HepG2 (cell line): Measurements from ENCODE around the gene ADGRV1. TPM values are rescaled to one million over a fixed set of nuclear protein-coding genes. Genes with fewer than 3 reads are reported as not detected.

ENCODE experiments used
- EP300 ChIP-seq, 3 experiments: sonication (generic) in 1 of 3; formaldehyde crosslinking in 1 of 3; IDR thresholded peaks; 2 replicates each; pipeline versions ENCODE4 v1.5.1 to v1.6.1; 2011 to 2020; ENCODE audit warnings: low read depth in 2 of 3, low read length in 2 of 3, borderline replicate concordance in 1 of 3, improper control_type of control experiment in 1 of 3, mild to moderate bottlenecking in 1 of 3, missing genetic modification reagents in 1 of 3, moderate library complexity in 1 of 3
- FOXA1 ChIP-seq, 2 experiments: fragments of 450-650 bp in 1 of 2; sonication (generic) in 1 of 2; formaldehyde crosslinking in 1 of 2; IDR thresholded peaks; 2 replicates each; pipeline versions ENCODE4 v1.4.0 to v1.6.1; 2016 to 2020; ENCODE audit warnings: missing genetic modification reagents in 1 of 2
- GATAD2A ChIP-seq: IDR thresholded peaks from 2 replicates; pipeline ENCODE4 v1.6.1; 2016
- HOXA3 ChIP-seq: sonication (generic); formaldehyde crosslinking; IDR thresholded peaks from 2 replicates; pipeline ENCODE4 v1.5.0; 2020; ENCODE audit warnings: missing genetic modification reagents
- ISX ChIP-seq: sonication (generic); formaldehyde crosslinking; conservative IDR thresholded peaks from 2 replicates; pipeline ENCODE4 v1.5.0; 2020; ENCODE audit warnings: missing genetic modification reagents
- JDP2 ChIP-seq: sonication (generic); formaldehyde crosslinking; IDR thresholded peaks from 2 replicates; pipeline ENCODE4 v1.8.1; 2022; ENCODE audit warnings: missing genetic modification reagents, borderline replicate concordance
- MED1 ChIP-seq: sonication (generic); formaldehyde crosslinking; IDR thresholded peaks from 2 replicates; pipeline ENCODE4 v1.4.0; 2020; ENCODE audit warnings: missing genetic modification reagents
- NFYB ChIP-seq: sonication (generic); formaldehyde crosslinking; IDR thresholded peaks from 2 replicates; pipeline ENCODE4 v1.4.0; 2020; ENCODE audit warnings: missing genetic modification reagents
- ONECUT2 ChIP-seq: sonication (generic); formaldehyde crosslinking; IDR thresholded peaks from 2 replicates; pipeline ENCODE4 v1.4.0; 2020; ENCODE audit warnings: missing genetic modification reagents
- SOX5 ChIP-seq: IDR thresholded peaks from 2 replicates; pipeline ENCODE4 v1.6.1; 2016; ENCODE audit warnings: borderline replicate concordance
- THAP11 ChIP-seq: IDR thresholded peaks from 2 replicates; pipeline ENCODE4 v1.6.1; 2016; ENCODE audit warnings: missing biosample characterization, missing genetic modification reagents
- YY1 ChIP-seq: IDR thresholded peaks from 2 replicates; pipeline ENCODE4 v1.6.1; 2011; ENCODE audit warnings: low read length, low read depth, moderate library complexity, mild to moderate bottlenecking; ENCODE audit not compliant: insufficient read depth, insufficient replicate concordance
- ZNF335 ChIP-seq: sonication (generic); formaldehyde crosslinking; IDR thresholded peaks from 2 replicates; pipeline ENCODE4 v1.4.0; 2020; ENCODE audit warnings: missing genetic modification reagents
- polyA plus RNA-seq, 8 experiments: library from polyadenylated mRNA; depleted of rRNA in 3 of 8; stranded (reverse) in 7 of 8; unstranded in 1 of 8; fragments of >200 nt; fragmentation: Illumina TruSeq in 4 of 8; extraction: Trizol in 4 of 8; gene quantifications; 2 replicates each; pipeline versions ENCODE4 v1.2.1 to v1.2.3, GENCODE V29; 2011 to 2016; ENCODE audit warnings: low read depth in 4 of 8, missing spikeins in 1 of 8, mixed read lengths in 1 of 8; ENCODE audit not compliant: insufficient read depth in 1 of 8
- total RNA-seq, 5 experiments: library from RNA; depleted of rRNA; stranded (reverse); fragments of >200 nt; fragmentation: Illumina TruSeq; extraction: Trizol; gene quantifications; 2 replicates each; pipeline ENCODE4 v1.2.3, GENCODE V29; 2016; ENCODE audit warnings: low read depth in 1 of 5
- TF ChIP-seq, protein P1 (sequence below): sonication (generic); formaldehyde crosslinking; IDR thresholded peaks from 2 replicates; pipeline ENCODE4 v1.4.0; 2020; ENCODE audit warnings: missing genetic modification reagents
- TF ChIP-seq, protein P2 (sequence below): sonication (generic); formaldehyde crosslinking; IDR thresholded peaks from 2 replicates; pipeline ENCODE4 v1.5.0; 2020; ENCODE audit warnings: mild to moderate bottlenecking, missing genetic modification reagents, moderate library complexity
- TF ChIP-seq, protein P3 (sequence below): sonication (generic); formaldehyde crosslinking; IDR thresholded peaks from 2 replicates; pipeline ENCODE4 v1.8.1; 2023; ENCODE audit warnings: mild to moderate bottlenecking, missing genetic modification reagents, borderline replicate concordance
- TF ChIP-seq, protein P4 (sequence below), 2 experiments: sonication (generic) in 1 of 2; formaldehyde crosslinking in 1 of 2; IDR thresholded peaks; 2 replicates each; pipeline versions ENCODE4 v1.4.0 to v1.6.1; 2018 to 2020; ENCODE audit warnings: missing genetic modification reagents in 2 of 2, borderline replicate concordance in 1 of 2, low read depth in 1 of 2, mild to moderate bottlenecking in 1 of 2, missing biosample characterization in 1 of 2
- TF ChIP-seq, protein P5 (sequence below): sonication (generic); formaldehyde crosslinking; conservative IDR thresholded peaks from 2 replicates; pipeline ENCODE4 v1.8.1; 2023; ENCODE audit warnings: missing genetic modification reagents
- TF ChIP-seq, protein P6 (sequence below): IDR thresholded peaks from 2 replicates; pipeline ENCODE4 v1.6.1; 2012; ENCODE audit warnings: low read depth, low read length, improper control_type of control experiment

The ADGRV1 gene
- total and polyA plus RNA-seq, 2 of the 13 experiments (the other 11 are each of a cell fraction or from before 2014, with no cell fraction given), result 1.7 to 3.9 TPM

DNA sequence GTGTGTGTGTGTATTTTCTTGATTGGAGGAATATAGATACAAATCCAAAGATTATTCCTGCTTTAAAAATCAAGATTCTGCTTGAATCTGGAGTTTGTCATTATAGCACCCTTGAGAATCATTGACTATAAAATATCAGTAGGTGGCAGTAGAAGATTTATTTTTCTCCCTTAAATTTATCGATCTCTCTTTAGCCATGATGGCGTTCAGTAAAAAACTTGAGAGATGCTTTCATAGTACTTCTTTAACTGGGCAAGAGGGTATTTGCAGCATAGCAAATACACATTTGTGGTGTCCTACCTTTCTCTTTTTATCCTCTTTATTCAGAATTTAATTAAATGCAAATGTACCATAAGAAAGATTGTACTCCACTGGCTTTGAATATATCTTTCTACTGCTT, 307.7 kb downstream of the ADGRV1 start (continued):
- TF ChIP-seq, protein P1, sequence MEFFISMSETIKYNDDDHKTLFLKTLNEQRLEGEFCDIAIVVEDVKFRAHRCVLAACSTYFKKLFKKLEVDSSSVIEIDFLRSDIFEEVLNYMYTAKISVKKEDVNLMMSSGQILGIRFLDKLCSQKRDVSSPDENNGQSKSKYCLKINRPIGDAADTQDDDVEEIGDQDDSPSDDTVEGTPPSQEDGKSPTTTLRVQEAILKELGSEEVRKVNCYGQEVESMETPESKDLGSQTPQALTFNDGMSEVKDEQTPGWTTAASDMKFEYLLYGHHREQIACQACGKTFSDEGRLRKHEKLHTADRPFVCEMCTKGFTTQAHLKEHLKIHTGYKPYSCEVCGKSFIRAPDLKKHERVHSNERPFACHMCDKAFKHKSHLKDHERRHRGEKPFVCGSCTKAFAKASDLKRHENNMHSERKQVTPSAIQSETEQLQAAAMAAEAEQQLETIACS (CRISPR knock-in tag), result no peak
- TF ChIP-seq, protein P2, sequence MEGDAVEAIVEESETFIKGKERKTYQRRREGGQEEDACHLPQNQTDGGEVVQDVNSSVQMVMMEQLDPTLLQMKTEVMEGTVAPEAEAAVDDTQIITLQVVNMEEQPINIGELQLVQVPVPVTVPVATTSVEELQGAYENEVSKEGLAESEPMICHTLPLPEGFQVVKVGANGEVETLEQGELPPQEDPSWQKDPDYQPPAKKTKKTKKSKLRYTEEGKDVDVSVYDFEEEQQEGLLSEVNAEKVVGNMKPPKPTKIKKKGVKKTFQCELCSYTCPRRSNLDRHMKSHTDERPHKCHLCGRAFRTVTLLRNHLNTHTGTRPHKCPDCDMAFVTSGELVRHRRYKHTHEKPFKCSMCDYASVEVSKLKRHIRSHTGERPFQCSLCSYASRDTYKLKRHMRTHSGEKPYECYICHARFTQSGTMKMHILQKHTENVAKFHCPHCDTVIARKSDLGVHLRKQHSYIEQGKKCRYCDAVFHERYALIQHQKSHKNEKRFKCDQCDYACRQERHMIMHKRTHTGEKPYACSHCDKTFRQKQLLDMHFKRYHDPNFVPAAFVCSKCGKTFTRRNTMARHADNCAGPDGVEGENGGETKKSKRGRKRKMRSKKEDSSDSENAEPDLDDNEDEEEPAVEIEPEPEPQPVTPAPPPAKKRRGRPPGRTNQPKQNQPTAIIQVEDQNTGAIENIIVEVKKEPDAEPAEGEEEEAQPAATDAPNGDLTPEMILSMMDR (CRISPR knock-in tag), result peak; percentile 72
- peak in 1 of 2 experiments; percentile 28; a peak in 1 of 4 replicates for TF ChIP-seq EP300 (IDR thresholded peaks at IDR 0.05; ENCODE audit: low read depth in 2 of 2, low read length in 2 of 2)
- no peak for TF ChIP-seq EP300 (CRISPR knock-in tag; IDR thresholded peaks at IDR 0.05; ENCODE audit: borderline replicate concordance)
- TF ChIP-seq JDP2 (CRISPR knock-in tag), result no peak
- TF ChIP-seq SOX5 (CRISPR knock-in tag), result 0 out of 2 replicates have a peak, but pooled peaks have one; percentile 7
- TF ChIP-seq ZNF335 (CRISPR knock-in tag), result no peak
- peak; percentile 99 for TF ChIP-seq ONECUT2 (CRISPR knock-in tag)
- no peak for TF ChIP-seq ISX (CRISPR knock-in tag)
- TF ChIP-seq, protein P3, sequence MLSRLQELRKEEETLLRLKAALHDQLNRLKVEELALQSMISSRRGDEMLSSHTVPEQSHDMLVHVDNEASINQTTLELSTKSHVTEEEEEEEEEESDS (CRISPR knock-in tag), result no peak
- TF ChIP-seq HOXA3 (CRISPR knock-in tag), result no peak
- TF ChIP-seq, protein P4, sequence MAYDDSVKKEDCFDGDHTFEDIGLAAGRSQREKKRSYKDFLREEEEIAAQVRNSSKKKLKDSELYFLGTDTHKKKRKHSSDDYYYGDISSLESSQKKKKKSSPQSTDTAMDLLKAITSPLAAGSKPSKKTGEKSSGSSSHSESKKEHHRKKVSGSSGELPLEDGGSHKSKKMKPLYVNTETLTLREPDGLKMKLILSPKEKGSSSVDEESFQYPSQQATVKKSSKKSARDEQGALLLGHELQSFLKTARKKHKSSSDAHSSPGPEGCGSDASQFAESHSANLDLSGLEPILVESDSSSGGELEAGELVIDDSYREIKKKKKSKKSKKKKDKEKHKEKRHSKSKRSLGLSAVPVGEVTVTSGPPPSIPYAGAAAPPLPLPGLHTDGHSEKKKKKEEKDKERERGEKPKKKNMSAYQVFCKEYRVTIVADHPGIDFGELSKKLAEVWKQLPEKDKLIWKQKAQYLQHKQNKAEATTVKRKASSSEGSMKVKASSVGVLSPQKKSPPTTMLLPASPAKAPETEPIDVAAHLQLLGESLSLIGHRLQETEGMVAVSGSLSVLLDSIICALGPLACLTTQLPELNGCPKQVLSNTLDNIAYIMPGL (CRISPR knock-in tag; IDR thresholded peaks at IDR 0.05; ENCODE audit: borderline replicate concordance in 1 of 2, low read depth in 1 of 2), result peak in 1 of 2 experiments; percentile 54; a peak in 1 of 4 replicates
- TF ChIP-seq MED1 (CRISPR knock-in tag), result 0 out of 2 replicates have a peak, but pooled peaks have one; percentile 24
- TF ChIP-seq, protein P5, sequence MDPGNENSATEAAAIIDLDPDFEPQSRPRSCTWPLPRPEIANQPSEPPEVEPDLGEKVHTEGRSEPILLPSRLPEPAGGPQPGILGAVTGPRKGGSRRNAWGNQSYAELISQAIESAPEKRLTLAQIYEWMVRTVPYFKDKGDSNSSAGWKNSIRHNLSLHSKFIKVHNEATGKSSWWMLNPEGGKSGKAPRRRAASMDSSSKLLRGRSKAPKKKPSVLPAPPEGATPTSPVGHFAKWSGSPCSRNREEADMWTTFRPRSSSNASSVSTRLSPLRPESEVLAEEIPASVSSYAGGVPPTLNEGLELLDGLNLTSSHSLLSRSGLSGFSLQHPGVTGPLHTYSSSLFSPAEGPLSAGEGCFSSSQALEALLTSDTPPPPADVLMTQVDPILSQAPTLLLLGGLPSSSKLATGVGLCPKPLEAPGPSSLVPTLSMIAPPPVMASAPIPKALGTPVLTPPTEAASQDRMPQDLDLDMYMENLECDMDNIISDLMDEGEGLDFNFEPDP (CRISPR knock-in tag), result no peak
- TF ChIP-seq GATAD2A, result 0 out of 2 replicates have a peak, but pooled peaks have one; percentile 28
- no peak for TF ChIP-seq NFYB
- TF ChIP-seq, protein P6, sequence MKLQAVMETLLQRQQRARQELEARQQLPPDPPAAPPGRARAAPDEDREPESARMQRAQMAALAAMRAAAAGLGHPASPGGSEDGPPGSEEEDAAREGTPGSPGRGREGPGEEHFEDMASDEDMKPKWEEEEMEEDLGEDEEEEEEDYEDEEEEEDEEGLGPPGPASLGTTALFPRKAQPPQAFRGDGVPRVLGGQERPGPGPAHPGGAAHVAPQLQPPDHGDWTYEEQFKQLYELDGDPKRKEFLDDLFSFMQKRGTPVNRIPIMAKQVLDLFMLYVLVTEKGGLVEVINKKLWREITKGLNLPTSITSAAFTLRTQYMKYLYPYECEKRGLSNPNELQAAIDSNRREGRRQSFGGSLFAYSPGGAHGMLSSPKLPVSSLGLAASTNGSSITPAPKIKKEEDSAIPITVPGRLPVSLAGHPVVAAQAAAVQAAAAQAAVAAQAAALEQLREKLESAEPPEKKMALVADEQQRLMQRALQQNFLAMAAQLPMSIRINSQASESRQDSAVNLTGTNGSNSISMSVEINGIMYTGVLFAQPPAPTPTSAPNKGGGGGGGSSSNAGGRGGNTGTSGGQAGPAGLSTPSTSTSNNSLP, result 0 out of 2 replicates have a peak, but pooled peaks have one; percentile 25
- peak; percentile 73 for TF ChIP-seq YY1
- peak; percentile 4; the same call in 1 of the 2 replicates for TF ChIP-seq THAP11 (CRISPR knock-in tag)
- no peak for TF ChIP-seq FOXA1 (IDR thresholded peaks at IDR 0.05)
- TF ChIP-seq FOXA1 (CRISPR knock-in tag; IDR thresholded peaks at IDR 0.05), result no peak
